WI38 (cell line): Measurements from ENCODE around the gene NFIX.

ENCODE experiments used
- H3K4me3 ChIP-seq: 2 replicates; pipeline ENCODE4 v1.5.1; 2011; ENCODE audit warnings: low read depth, mild to moderate bottlenecking, control low read depth, low read length
- TF ChIP-seq, protein P1 (sequence below): IDR thresholded peaks from 2 replicates; pipeline ENCODE4 v1.5.1; 2012; ENCODE audit warnings: low read depth, mild to moderate bottlenecking, control low read depth, low read length

NFIX gene

DNA sequence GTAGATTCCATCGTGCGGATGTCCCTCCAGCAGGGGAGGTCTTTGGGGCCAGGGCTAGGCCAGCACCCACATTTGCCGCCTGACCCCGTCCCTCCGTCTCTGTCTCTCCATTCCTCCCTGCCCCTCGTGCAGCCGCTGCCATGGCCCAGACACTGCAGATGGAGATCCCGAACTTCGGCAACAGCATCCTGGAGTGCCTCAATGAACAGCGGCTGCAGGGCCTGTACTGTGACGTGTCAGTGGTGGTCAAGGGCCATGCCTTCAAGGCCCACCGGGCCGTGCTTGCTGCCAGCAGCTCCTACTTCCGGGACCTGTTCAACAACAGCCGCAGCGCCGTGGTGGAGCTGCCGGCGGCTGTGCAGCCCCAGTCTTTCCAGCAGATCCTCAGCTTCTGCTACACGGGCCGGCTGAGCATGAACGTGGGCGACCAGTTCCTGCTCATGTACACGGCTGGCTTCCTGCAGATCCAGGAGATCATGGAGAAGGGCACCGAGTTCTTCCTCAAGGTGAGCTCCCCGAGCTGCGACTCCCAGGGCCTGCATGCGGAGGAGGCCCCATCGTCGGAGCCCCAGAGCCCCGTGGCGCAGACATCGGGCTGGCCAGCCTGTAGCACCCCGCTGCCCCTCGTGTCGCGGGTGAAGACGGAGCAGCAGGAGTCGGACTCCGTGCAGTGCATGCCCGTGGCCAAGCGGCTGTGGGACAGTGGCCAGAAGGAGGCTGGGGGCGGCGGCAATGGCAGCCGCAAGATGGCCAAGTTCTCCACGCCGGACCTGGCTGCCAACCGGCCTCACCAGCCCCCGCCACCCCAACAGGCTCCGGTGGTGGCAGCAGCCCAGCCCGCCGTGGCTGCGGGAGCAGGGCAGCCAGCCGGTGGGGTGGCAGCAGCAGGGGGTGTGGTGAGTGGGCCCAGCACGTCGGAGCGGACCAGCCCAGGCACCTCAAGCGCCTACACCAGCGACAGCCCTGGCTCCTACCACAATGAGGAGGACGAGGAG lies 140.1 kb downstream of the NFIX start:
- TF ChIP-seq, protein P1, sequence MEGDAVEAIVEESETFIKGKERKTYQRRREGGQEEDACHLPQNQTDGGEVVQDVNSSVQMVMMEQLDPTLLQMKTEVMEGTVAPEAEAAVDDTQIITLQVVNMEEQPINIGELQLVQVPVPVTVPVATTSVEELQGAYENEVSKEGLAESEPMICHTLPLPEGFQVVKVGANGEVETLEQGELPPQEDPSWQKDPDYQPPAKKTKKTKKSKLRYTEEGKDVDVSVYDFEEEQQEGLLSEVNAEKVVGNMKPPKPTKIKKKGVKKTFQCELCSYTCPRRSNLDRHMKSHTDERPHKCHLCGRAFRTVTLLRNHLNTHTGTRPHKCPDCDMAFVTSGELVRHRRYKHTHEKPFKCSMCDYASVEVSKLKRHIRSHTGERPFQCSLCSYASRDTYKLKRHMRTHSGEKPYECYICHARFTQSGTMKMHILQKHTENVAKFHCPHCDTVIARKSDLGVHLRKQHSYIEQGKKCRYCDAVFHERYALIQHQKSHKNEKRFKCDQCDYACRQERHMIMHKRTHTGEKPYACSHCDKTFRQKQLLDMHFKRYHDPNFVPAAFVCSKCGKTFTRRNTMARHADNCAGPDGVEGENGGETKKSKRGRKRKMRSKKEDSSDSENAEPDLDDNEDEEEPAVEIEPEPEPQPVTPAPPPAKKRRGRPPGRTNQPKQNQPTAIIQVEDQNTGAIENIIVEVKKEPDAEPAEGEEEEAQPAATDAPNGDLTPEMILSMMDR, result no peak
- no peak overlapping the region for H3K4me3 ChIP-seq

DNA sequence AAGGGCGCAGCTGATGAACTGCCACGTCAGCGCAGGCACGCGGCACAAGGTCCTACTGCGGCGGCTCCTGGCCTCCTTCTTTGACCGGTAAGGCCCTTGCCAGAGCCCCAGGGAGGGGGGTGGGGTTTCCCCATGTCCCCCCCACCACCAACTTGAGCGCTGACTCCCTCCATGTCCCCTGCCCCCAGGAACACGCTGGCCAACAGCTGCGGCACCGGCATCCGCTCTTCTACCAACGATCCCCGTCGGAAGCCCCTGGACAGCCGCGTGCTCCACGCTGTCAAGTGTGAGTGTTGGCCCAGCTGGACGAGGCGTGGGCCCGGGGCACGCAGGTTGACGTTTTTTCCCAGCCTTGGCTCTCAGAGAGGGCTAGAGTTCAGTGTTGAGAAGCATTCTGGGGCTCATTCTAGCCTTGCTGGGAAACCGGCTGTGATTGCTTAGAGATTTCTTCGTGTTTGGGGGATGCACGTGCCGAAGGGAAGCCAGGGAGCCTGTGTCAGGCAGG lies 142.1 kb downstream of the NFIX start:
- H3K4me3 ChIP-seq, result no peak overlapping the region
- TF ChIP-seq, protein P1, result no peak

DNA sequence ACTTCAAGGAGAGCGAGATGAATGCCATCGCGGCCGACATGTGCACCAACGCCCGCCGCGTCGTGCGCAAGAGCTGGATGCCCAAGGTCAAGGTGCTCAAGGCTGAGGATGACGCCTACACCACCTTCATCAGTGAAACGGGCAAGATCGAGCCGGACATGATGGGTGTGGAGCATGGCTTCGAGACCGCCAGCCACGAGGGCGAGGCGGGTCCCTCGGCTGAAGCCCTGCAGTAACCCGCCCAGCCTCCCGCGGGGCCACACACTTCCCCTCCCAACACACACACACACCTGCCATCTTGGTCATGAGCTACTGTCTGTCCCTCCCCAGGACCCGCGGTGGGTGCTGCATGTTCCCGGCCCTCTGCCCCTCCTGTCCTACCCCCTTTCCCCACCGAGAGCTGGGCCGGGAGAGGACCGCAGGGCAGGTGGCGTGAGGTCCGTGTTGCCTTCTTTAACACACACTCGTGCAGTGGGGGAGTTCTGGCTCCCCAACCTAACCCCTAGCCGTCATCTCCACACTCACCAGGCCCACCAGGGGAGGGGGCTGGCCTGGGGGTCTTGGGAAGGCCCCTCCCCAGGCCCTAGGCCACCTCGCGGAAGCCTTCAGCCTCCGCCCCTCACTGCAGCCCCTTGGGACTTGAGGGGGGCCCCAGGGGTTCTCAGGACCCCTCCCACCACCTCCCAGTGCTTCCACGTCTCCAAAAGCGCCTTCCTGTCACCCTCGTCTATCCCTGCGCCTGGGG lies 143.1 kb downstream of the NFIX start:
- TF ChIP-seq, protein P1, result no peak

DNA sequence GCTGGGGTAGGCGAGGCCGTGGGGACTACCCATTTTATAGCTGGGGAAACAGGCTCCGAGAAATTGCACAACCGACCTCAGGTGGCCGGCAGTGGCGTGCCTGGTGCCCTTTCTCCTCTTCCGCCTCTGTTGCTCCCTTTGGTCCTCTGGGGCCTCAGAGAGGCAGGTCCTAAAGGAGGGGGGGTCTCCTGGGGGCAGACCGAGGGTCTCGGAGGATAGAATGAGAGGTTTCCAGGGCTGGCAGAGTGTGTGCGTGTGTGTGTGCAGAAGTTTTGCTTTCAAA lies 143.6 kb downstream of the NFIX start:
- TF ChIP-seq, protein P1, result no peak
- H3K4me3 ChIP-seq, result no peak overlapping the region

More for the DNA sequence above, 143.1 kb downstream of the NFIX start:
- no peak overlapping the region for H3K4me3 ChIP-seq

DNA sequence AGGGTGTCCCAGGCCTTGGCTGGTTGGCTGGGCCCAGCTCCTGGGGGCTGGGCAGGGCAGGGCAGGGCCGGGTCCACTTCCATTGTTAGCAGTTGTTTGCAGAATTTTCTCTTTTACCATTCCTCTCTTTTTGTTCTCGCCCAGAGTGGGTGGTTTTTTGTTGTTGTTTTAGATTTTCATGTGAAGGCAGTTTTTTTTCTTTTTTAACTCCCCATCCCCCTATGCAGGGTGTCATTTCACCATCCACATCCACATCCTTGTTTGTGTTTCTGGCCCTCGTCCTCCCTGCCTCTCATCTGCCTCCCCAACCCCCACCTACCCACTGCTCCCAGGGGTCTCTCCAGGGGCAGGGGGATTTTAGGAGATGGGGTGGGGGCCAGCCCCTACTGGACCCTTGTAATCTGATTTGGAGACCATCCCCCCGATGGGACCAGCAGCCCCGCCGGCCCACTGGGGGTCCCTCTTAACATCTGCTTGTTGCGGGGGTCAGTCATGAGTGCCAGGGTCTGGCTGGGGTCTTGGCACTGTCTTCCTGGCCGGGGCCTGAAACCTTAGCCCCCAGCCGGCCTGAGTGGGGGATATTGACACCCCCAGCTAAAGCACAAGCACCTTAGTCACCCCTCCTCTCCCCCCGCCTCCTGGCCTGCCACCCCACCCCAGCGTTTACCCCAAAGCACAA lies 144.5 kb downstream of the NFIX start:
- no peak overlapping the region for H3K4me3 ChIP-seq
- TF ChIP-seq, protein P1, result no peak

DNA sequence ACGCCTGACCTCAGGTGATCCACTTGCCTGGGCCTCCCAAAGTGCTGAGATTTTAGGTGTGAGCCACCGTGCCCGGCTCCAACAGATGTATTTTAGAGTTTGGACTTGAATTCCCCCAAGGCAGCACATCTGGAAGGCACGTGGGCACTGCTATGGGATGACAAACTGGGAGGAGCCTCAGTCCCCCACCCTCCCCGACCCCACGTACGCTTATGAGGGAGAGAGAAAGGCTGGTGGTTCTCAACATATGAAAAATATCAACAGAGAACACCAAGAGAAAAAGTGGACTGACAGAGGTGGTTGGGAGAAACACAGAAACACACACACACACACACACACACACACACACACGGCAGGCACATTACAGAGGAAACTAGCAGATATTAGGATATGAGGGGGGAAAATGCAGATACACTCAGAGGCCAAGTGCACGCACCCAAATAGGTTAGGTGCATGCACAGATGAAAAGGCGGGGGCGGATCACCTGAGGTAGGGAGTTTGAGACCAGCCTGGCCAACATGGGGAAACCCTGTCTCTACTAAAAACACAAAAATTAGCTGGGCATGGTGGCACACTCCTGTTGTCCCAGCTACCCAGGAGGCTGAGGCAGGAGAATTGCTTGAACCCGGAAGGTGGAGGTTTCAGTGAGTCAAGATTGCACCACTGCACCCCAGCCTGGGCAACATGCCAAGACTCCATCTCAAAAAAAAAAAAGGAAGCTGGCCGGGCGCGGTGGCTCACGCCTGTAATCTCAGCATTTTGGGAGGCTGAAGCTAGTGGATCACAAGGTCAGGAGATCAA lies 151.7 kb downstream of the NFIX start:
- TF ChIP-seq, protein P1, result no peak
- H3K4me3 ChIP-seq, result no peak overlapping the region
